GM23338 (cell line): ENCODE data around the gene CLEC14A. TPM values are rescaled to one million over a fixed set of nuclear protein-coding genes. Genes with fewer than 3 reads are reported as not detected.

Source experiments
- ATAC-seq: fragments of 200-7000 bp; cut with Tn5 transposase; 3 replicates; pipeline ENCODE4 v1.9.1; 2020
- DNase-seq: peaks from one replicate; pipeline ENCODE4 v3.0.0-alpha.2; 2015; ENCODE audit warnings: low spot score
- H2AFZ ChIP-seq: fragments of 200-600 bp; sonication (generic); 2 replicates; pipeline ENCODE4 v1.8.0; 2016; ENCODE audit warnings: antibody characterized with exemption, mild to moderate bottlenecking, moderate library complexity
- H3F3A ChIP-seq: fragments of 200-600 bp; sonication (generic); replicated peaks from 2 replicates; pipeline ENCODE4 v1.8.0; 2017; ENCODE audit warnings: antibody characterized with exemption, mixed run types, low read depth
- H3K27ac ChIP-seq: fragments of 200-600 bp; sonication (generic); 2 replicates; pipeline ENCODE4 v1.6.1; 2016; ENCODE audit warnings: low read depth
- H3K27me3 ChIP-seq: fragments of 200-600 bp; sonication (generic); 2 replicates; pipeline ENCODE4 v1.8.0; 2016; ENCODE audit warnings: mild to moderate bottlenecking, mixed run types, moderate library complexity; ENCODE audit not compliant: insufficient read depth
- H3K36me3 ChIP-seq: fragments of 200-600 bp; sonication (generic); 2 replicates; pipeline ENCODE4 v1.8.0; 2016; ENCODE audit warnings: mild to moderate bottlenecking; ENCODE audit not compliant: insufficient read depth
- H3K4me1 ChIP-seq: fragments of 200-600 bp; sonication (generic); 2 replicates; pipeline ENCODE4 v1.8.0; 2016; ENCODE audit warnings: mild to moderate bottlenecking, moderate library complexity; ENCODE audit not compliant: insufficient read depth
- H3K4me2 ChIP-seq: fragments of 200-600 bp; sonication (generic); 2 replicates; pipeline ENCODE4 v1.7.1; 2017; ENCODE audit warnings: mixed run types
- H3K4me3 ChIP-seq: fragments of 200-600 bp; sonication (generic); 2 replicates; pipeline ENCODE4 v1.6.1; 2016; ENCODE audit warnings: mixed run types
- H3K79me2 ChIP-seq: fragments of 200-600 bp; sonication (generic); replicated peaks from 2 replicates; pipeline ENCODE4 v1.8.0; 2017; ENCODE audit warnings: mild to moderate bottlenecking; ENCODE audit not compliant: insufficient read depth
- H3K9me2 ChIP-seq: fragments of 200-600 bp; sonication (generic); 2 replicates; pipeline ENCODE4 v1.8.0; 2017; ENCODE audit not compliant: insufficient read depth
- H4K20me1 ChIP-seq: fragments of 200-600 bp; sonication (generic); replicated peaks from 2 replicates; pipeline ENCODE4 v1.8.0; 2017; ENCODE audit warnings: mild to moderate bottlenecking; ENCODE audit not compliant: insufficient read depth
- H3K27ac Mint-ChIP-seq: 2 replicates; pipeline ENCODE4 v1.8.0; 2020; ENCODE audit warnings: inconsistent platforms, mild to moderate bottlenecking, moderate library complexity, mixed read lengths
- H3K27me3 Mint-ChIP-seq: 3 replicates; pipeline ENCODE4 v1.8.0; 2022; ENCODE audit warnings: low read depth, mild to moderate bottlenecking, moderate library complexity, mixed read lengths, inconsistent platforms; ENCODE audit not compliant: insufficient read depth, poor library complexity
- H3K36me3 Mint-ChIP-seq: 3 replicates; pipeline ENCODE4 v1.8.0; 2021; ENCODE audit warnings: low read depth, mild to moderate bottlenecking, inconsistent platforms, moderate library complexity, mixed read lengths
- H3K4me1 Mint-ChIP-seq: 3 replicates; pipeline ENCODE4 v1.8.0; 2020; ENCODE audit warnings: mild to moderate bottlenecking, inconsistent platforms, mixed read lengths
- H3K4me3 Mint-ChIP-seq: 3 replicates; pipeline ENCODE4 v1.8.0; 2021; ENCODE audit warnings: moderate library complexity, mild to moderate bottlenecking, inconsistent platforms, mixed read lengths
- H3K9me3 Mint-ChIP-seq: 3 replicates; pipeline ENCODE4 v1.8.0; 2020; ENCODE audit warnings: moderate library complexity, mild to moderate bottlenecking, inconsistent platforms, mixed read lengths
- CREB1 ChIP-seq: fragments of 250-450 bp; sonication (Bioruptor Pico); IDR thresholded peaks from 2 replicates; pipeline ENCODE4 v1.5.0; 2020; ENCODE audit warnings: low read depth, mild to moderate bottlenecking, moderate library complexity
- CTCF ChIP-seq, 2 experiments: fragments of 200-600 bp in 1 of 2; sonication (generic) in 1 of 2; conservative IDR thresholded peaks; 2 replicates each; pipeline versions ENCODE4 v1.5.1 to v1.6.1; 2016 to 2017; ENCODE audit warnings: antibody characterized with exemption in 2 of 2, low read depth in 2 of 2, mild to moderate bottlenecking in 2 of 2, moderate library complexity in 1 of 2
- EZH2 ChIP-seq: fragments of 200-600 bp; sonication (generic); IDR thresholded peaks from one replicate; pipeline ENCODE4 v1.8.0; 2017; ENCODE audit warnings: antibody characterized with exemption, mild to moderate bottlenecking, low read depth; ENCODE audit not compliant: unreplicated experiment
- EZH2phosphoT487 ChIP-seq: fragments of 200-600 bp; sonication (generic); IDR thresholded peaks from one replicate; pipeline ENCODE4 v1.8.1; 2018; ENCODE audit warnings: antibody characterized with exemption; ENCODE audit not compliant: unreplicated experiment
- JUNB ChIP-seq: IDR thresholded peaks from one replicate; pipeline ENCODE4 v1.6.1; 2016; ENCODE audit warnings: antibody characterized with exemption; ENCODE audit not compliant: unreplicated experiment
- NANOG ChIP-seq: IDR thresholded peaks from 2 replicates; pipeline ENCODE4 v1.6.1; 2016; ENCODE audit warnings: antibody characterized with exemption, borderline replicate concordance
- POLR2AphosphoS5 ChIP-seq: IDR thresholded peaks from 2 replicates; pipeline ENCODE4 v1.6.1; 2016; ENCODE audit warnings: antibody characterized with exemption, low read depth
- STAT1 ChIP-seq: IDR thresholded peaks from one replicate; pipeline ENCODE4 v1.6.1; 2016; ENCODE audit warnings: antibody characterized with exemption; ENCODE audit not compliant: unreplicated experiment
- ZNF114 ChIP-seq: fragments of 250-450 bp; sonication (Bioruptor Pico); IDR thresholded peaks from 2 replicates; pipeline ENCODE4 v1.5.0; 2020; ENCODE audit warnings: mild to moderate bottlenecking, moderate library complexity
- polyA plus RNA-seq: library from polyadenylated mRNA; unstranded; fragments of >200 nt; fragmentation: Nextera tagmentation; extraction: Ambion mirVana; gene quantifications from 2 replicates; pipeline ENCODE4 v1.2.1, GENCODE V29; 2016
- total RNA-seq: library from RNA; depleted of rRNA; stranded (reverse); fragments of >200 nt; shearing (Covaris generic); gene quantifications from 2 replicates; pipeline ENCODE4 v1.2.3, GENCODE V29; 2014
- TF ChIP-seq, protein P1 (sequence below): IDR thresholded peaks from 2 replicates; pipeline ENCODE4 v1.6.1; 2016; ENCODE audit warnings: antibody characterized with exemption
- TF ChIP-seq, protein P2 (sequence below): fragments of 250-450 bp; sonication (Bioruptor Pico); IDR thresholded peaks from 2 replicates; pipeline ENCODE4 v1.5.0; 2020; ENCODE audit warnings: mild to moderate bottlenecking, moderate library complexity

The CLEC14A gene
- total and polyA plus RNA-seq, 2 experiments from 2014 or later = not detected

DNA sequence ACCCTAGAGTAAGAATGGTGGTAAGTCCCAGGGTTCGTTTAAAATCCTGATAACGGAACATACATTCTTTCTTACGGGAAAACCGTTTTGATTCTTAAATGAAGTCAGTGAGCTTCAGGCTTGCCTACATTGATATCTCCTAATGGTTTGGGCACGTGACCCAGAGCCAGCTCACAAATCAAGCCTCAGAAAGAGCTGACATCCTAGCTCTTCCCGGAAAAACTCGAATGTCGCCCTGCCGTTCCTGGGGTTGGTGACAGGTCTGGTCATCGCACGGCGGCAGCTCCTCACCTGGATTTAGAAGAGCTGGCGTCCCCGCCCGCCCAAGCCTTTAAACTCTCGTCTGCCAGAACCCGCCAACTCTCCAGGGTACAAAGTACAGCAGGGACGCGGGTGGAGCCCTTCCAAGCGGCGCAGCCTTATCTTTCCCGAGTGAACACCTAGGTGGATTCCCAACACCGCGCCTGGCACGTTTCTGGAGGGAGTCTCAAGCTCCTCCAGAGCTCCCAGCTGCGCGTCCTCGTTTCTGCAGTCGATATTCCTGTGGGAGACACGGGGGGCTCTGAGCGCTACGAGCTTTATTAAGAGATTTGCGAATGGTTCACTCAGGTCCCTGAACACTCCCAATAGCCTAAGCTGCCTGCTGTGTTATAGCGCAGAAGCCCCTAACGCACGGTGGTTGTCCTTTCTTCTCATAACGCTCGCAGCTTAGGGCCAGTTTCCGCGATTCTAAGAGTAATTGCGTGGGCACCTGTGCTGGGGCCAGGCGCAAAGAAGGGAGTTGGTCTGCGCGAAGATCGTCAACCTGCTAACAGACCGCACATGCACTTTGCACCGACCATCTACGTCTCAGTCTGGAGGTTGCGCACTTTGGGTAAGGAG is 47.9 kb downstream of the CLEC14A start, which contains the start of gene SSTR1:
Gene SSTR1, plus strand, starts transcription at position 169 of the 882 bp plus-strand sequence. CDS start 1,486 bp downstream, outside the sequence.
- peaks cover 37% of the 10 kb centered on the region for H3K4me1 Mint-ChIP-seq
- no peak within 1 kb of the TSS for H2AFZ ChIP-seq
- H3K27ac ChIP-seq = no peak within 1 kb of the TSS
- DNase-seq (peak; percentile 68), ATAC-seq (peak; percentile 10)
- no peaks in the 10 kb centered on the region for H3K79me2 ChIP-seq
- no peaks in the 10 kb centered on the region for H3K9me2 ChIP-seq
- peaks cover 28% of the 10 kb centered on the region for H3K4me1 ChIP-seq
- H3K36me3 ChIP-seq = no peaks in the 10 kb centered on the region
- H3F3A ChIP-seq = peaks cover 13% of the 10 kb centered on the region
- H3K27me3 Mint-ChIP-seq = peaks cover 87% of the 10 kb centered on the region
- H3K4me3 ChIP-seq = peak within 1 kb of the TSS; percentile 51
- H3K27ac Mint-ChIP-seq = no peak within 1 kb of the TSS
- H3K4me2 ChIP-seq = peak within 1 kb of the TSS; percentile 79
- peaks cover 87% of the 10 kb centered on the region for H3K27me3 ChIP-seq
- peak within 1 kb of the TSS; percentile 67 for H3K4me3 Mint-ChIP-seq
- H3K9me3 Mint-ChIP-seq = peaks cover 23% of the 10 kb centered on the region
- H3K36me3 Mint-ChIP-seq = peaks cover 3% of the 10 kb centered on the region; the same call in 1 of the 3 replicates
- no peaks in the 10 kb centered on the region; the same call in 1 of the 2 replicates for H4K20me1 ChIP-seq
- peak; percentile 87 for TF ChIP-seq EZH2
- TF ChIP-seq STAT1 = no peak
- TF ChIP-seq CTCF (conservative IDR thresholded peaks at IDR 0.05; ENCODE audit: low read depth in 2 of 2) = no peak

- Histone ChIP-seq H3K4me1 (peaks cover 28% of the 10 kb centered on the region), H3K79me2 (no peaks in the 10 kb centered on the region), H2AFZ (no peak overlapping the region), H3K4me2 (peak overlapping the region; percentile 79), H3F3A (peaks cover 13% of the 10 kb centered on the region), H3K9me2 (no peaks in the 10 kb centered on the region), H3K4me3 (peak overlapping the region; percentile 51; the same call in 1 of the 2 replicates), H3K27me3 (peaks cover 81% of the 10 kb centered on the region), H3K36me3 (no peaks in the 10 kb centered on the region), H4K20me1 (no peaks in the 10 kb centered on the region; the same call in 1 of the 2 replicates), H3K27ac (no peak overlapping the region)
- Mint-ChIP-seq H3K36me3 (peaks cover 3% of the 10 kb centered on the region; the same call in 1 of the 3 replicates), H3K4me3 (peak overlapping the region; percentile 67), H3K4me1 (peaks cover 41% of the 10 kb centered on the region), H3K27ac (no peak overlapping the region), H3K27me3 (peaks cover 87% of the 10 kb centered on the region), H3K9me3 (peaks cover 26% of the 10 kb centered on the region)
- ATAC-seq (no peak), DNase-seq (no peak)
- TF ChIP-seq CREB1 (CRISPR knock-in tag) (no peak), NANOG (no peak), STAT1 (no peak), JUNB (no peak), POLR2AphosphoS5 (no peak; the same call in 1 of the 2 replicates), ZNF114 (CRISPR knock-in tag) (no peak), EZH2phosphoT487 (no peak), EZH2 (no peak)
- TF ChIP-seq, protein P1, sequence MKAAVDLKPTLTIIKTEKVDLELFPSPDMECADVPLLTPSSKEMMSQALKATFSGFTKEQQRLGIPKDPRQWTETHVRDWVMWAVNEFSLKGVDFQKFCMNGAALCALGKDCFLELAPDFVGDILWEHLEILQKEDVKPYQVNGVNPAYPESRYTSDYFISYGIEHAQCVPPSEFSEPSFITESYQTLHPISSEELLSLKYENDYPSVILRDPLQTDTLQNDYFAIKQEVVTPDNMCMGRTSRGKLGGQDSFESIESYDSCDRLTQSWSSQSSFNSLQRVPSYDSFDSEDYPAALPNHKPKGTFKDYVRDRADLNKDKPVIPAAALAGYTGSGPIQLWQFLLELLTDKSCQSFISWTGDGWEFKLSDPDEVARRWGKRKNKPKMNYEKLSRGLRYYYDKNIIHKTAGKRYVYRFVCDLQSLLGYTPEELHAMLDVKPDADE = no peak
- TF ChIP-seq, protein P2, sequence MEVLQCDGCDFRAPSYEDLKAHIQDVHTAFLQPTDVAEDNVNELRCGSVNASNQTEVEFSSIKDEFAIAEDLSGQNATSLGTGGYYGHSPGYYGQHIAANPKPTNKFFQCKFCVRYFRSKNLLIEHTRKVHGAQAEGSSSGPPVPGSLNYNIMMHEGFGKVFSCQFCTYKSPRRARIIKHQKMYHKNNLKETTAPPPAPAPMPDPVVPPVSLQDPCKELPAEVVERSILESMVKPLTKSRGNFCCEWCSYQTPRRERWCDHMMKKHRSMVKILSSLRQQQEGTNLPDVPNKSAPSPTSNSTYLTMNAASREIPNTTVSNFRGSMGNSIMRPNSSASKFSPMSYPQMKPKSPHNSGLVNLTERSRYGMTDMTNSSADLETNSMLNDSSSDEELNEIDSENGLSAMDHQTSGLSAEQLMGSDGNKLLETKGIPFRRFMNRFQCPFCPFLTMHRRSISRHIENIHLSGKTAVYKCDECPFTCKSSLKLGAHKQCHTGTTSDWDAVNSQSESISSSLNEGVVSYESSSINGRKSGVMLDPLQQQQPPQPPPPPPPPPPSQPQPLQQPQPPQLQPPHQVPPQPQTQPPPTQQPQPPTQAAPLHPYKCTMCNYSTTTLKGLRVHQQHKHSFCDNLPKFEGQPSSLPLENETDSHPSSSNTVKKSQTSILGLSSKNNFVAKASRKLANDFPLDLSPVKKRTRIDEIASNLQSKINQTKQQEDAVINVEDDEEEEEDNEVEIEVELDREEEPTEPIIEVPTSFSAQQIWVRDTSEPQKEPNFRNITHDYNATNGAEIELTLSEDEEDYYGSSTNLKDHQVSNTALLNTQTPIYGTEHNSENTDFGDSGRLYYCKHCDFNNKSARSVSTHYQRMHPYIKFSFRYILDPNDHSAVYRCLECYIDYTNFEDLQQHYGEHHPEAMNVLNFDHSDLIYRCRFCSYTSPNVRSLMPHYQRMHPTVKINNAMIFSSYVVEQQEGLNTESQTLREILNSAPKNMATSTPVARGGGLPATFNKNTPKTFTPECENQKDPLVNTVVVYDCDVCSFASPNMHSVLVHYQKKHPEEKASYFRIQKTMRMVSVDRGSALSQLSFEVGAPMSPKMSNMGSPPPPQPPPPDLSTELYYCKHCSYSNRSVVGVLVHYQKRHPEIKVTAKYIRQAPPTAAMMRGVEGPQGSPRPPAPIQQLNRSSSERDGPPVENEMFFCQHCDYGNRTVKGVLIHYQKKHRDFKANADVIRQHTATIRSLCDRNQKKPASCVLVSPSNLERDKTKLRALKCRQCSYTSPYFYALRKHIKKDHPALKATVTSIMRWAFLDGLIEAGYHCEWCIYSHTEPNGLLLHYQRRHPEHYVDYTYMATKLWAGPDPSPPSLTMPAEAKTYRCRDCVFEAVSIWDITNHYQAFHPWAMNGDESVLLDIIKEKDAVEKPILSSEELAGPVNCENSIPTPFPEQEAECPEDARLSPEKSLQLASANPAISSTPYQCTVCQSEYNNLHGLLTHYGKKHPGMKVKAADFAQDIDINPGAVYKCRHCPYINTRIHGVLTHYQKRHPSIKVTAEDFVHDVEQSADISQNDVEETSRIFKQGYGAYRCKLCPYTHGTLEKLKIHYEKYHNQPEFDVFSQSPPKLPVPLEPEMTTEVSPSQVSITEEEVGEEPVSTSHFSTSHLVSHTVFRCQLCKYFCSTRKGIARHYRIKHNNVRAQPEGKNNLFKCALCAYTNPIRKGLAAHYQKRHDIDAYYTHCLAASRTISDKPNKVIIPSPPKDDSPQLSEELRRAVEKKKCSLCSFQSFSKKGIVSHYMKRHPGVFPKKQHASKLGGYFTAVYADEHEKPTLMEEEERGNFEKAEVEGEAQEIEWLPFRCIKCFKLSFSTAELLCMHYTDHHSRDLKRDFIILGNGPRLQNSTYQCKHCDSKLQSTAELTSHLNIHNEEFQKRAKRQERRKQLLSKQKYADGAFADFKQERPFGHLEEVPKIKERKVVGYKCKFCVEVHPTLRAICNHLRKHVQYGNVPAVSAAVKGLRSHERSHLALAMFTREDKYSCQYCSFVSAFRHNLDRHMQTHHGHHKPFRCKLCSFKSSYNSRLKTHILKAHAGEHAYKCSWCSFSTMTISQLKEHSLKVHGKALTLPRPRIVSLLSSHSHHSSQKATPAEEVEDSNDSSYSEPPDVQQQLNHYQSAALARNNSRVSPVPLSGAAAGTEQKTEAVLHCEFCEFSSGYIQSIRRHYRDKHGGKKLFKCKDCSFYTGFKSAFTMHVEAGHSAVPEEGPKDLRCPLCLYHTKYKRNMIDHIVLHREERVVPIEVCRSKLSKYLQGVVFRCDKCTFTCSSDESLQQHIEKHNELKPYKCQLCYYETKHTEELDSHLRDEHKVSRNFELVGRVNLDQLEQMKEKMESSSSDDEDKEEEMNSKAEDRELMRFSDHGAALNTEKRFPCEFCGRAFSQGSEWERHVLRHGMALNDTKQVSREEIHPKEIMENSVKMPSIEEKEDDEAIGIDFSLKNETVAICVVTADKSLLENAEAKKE (CRISPR knock-in tag) = no peak
These were observed 48.5 kb downstream of the CLEC14A start for GRCh38 chr14:38207377-38207735.
